ENCODE data around the gene SH3RF2. TPM values are rescaled to one million over a fixed set of nuclear protein-coding genes. Genes with fewer than 3 reads are reported as not detected.
A peak's percentile ranks its signal among the peaks of the same experiment; 100 is the strongest.

SH3RF2 gene
- total and polyA plus RNA-seq, 2 of the 13 experiments (the other 11 are each of a cell fraction or from before 2014, with no cell fraction given), result 2.6 to 3.7 TPM

GRCh38 chr5:145978171-145978570 is 41.8 kb downstream of the SH3RF2 start:
- Histone ChIP-seq H3K79me2 (ENCODE audit: insufficient read depth, low read length) (no peaks in the 10 kb centered on the region), H3K4me3 (replicated peaks in 1 of 3; ENCODE audit: insufficient read depth in 1 of 3, low read depth in 2 of 3, low read length in 3 of 3) (no peak overlapping the region), H3K4me1 (ENCODE audit: insufficient read depth, low read length) (peaks cover 92% of the 10 kb centered on the region), H4K20me1 (ENCODE audit: insufficient read depth, low read length) (no peaks in the 10 kb centered on the region), H3K9me3 (ENCODE audit: low read length) (no peaks in the 10 kb centered on the region; the same call in 1 of the 2 replicates), H3K27ac (ENCODE audit: extremely low read length, insufficient read depth, low read length) (peak overlapping the region; percentile 70), H3K4me2 (ENCODE audit: low read depth, low read length) (peak overlapping the region; percentile 68; the same call in 1 of the 2 replicates), H3K27me3 (ENCODE audit: control insufficient read depth in 1 of 2, insufficient read depth in 2 of 2, low read length in 2 of 2) (no peaks in the 10 kb centered on the region), H3K36me3 (replicated peaks in 1 of 2; ENCODE audit: control insufficient read depth in 1 of 2, insufficient read depth in 2 of 2, low read length in 2 of 2) (no peaks in the 10 kb centered on the region), H2AFZ (ENCODE audit: low read length) (no peak overlapping the region), H3K9ac (ENCODE audit: insufficient read depth, low read depth, low read length) (no peak overlapping the region)
- in situ Hi-C loops (cut with HindIII; ENCODE audit: extremely low pct_ligation_motif_present, low pct_unique_long_range_greater_than_20kb), result no loop called here
- ATAC-seq (no peak), FAIRE-seq (no peak), DNase-seq (ENCODE audit: low spot score) (no peak)
- WGBS (ENCODE audit: low lambda C conversion rate), result 91% methylated on average over 3 of the region's 3 CpGs
- no TSS peak for BruUV-seq (replicated peaks)
- intact Hi-C loops (cut with micrococcal nuclease; ENCODE audit: unreplicated experiment), result loop anchor here (2.0 to 10.0 kb wide), 4 partner anchors 41 to 147 kb away; partner anchors contain the start of gene SH3RF2
- POLR2A ChIA-PET, result interaction anchor here (1.5 to 5.8 kb wide), 3 partner anchors 32 to 42 kb away, joined by 7 to 40 read pairs (median 19); partner anchors contain the start of gene SH3RF2
- TF ChIP-seq LRRFIP1 (CRISPR knock-in tag; conservative IDR thresholded peaks at IDR 0.05) (no peak), AFF4 (CRISPR knock-in tag; IDR thresholded peaks at IDR 0.05) (no peak), KLF6 (CRISPR knock-in tag; IDR thresholded peaks at IDR 0.05) (no peak), ZNF263 (CRISPR knock-in tag; IDR thresholded peaks at IDR 0.05) (no peak), HBP1 (CRISPR knock-in tag; IDR thresholded peaks at IDR 0.05; ENCODE audit: low read depth) (no peak), ZNF362 (CRISPR knock-in tag; IDR thresholded peaks at IDR 0.05; ENCODE audit: borderline replicate concordance) (no peak), DR1 (CRISPR knock-in tag; IDR thresholded peaks at IDR 0.05) (no peak), GZF1 (CRISPR knock-in tag; IDR thresholded peaks at IDR 0.05) (no peak), SP5 (CRISPR knock-in tag; IDR thresholded peaks at IDR 0.05; ENCODE audit: borderline replicate concordance, low read depth) (no peak), ELF4 (CRISPR knock-in tag; IDR thresholded peaks at IDR 0.05; ENCODE audit: borderline replicate concordance) (no peak), SRSF9 (IDR thresholded peaks at IDR 0.05; ENCODE audit: borderline replicate concordance, insufficient read depth, low read depth, low read length, poor library complexity, severe bottlenecking) (no peak), ZSCAN22 (CRISPR knock-in tag; IDR thresholded peaks at IDR 0.05) (no peak), ARNT2 (CRISPR knock-in tag; IDR thresholded peaks at IDR 0.05; ENCODE audit: low read depth) (no peak)
- CTCF ChIA-PET (ENCODE audit: low intra/inter-chr PET ratio, low total read pairs), result no interaction called here
